Stimulated activated CD4-positive, alpha-beta T cell treated with anti-CD3 and anti-CD28 coated beads, Interleukin-4, amount 100 ng/mL, for 1 hour (primary cell): Measurements from ENCODE around the gene ANKRD2.
"Not testable (repeated sequence)": the region's sequence is repeated elsewhere in the genome, so short reads cannot be mapped to it uniquely, and the experiment has no call there.

Experiments used
- DNase-seq: peaks from one replicate; pipeline ENCODE4 v3.0.0-alpha.2; 2020

ANKRD2 gene

GRCh38 chr10:97574374-97575126 is 2.0 kb downstream of the ANKRD2 start:
- DNase-seq = no peak

GRCh38 chr10:97575127-97575668 is 2.6 kb downstream of the ANKRD2 start:
- DNase-seq = no peak

GRCh38 chr10:97576487-97576886 is 3.9 kb downstream of the ANKRD2 start:
- DNase-seq = not testable (repeated sequence)

GRCh38 chr10:97577701-97578100 is 5.1 kb downstream of the ANKRD2 start:
- DNase-seq = no peak

GRCh38 chr10:97578171-97578844 is 5.7 kb downstream of the ANKRD2 start:
- DNase-seq = no peak

GRCh38 chr10:97580421-97581367 is 8.1 kb downstream of the ANKRD2 start:
- no peak for DNase-seq

GRCh38 chr10:97582169-97582568 is 9.6 kb downstream of the ANKRD2 start:
- DNase-seq = no peak

- DNase-seq = no peak
Observed at GRCh38 chr10:97583476-97583875, 10.9 kb downstream of the ANKRD2 start.

- no peak for DNase-seq
Observed at GRCh38 chr10:97584060-97584797, 11.7 kb downstream of the ANKRD2 start, which contains the start of gene HOGA1. Gene HOGA1, plus strand, starts transcription at chr10:97584389. Its CDS starts 315 bp downstream, at chr10:97584704.

- no peak for DNase-seq
Observed at GRCh38 chr10:97584798-97585438, 12.3 kb downstream of the ANKRD2 start.

GRCh38 chr10:97585439-97585811 is 12.8 kb downstream of the ANKRD2 start:
- DNase-seq = no peak

GRCh38 chr10:97587183-97587582 is 14.6 kb downstream of the ANKRD2 start:
- DNase-seq = no peak

GRCh38 chr10:97589479-97589878 is 16.9 kb downstream of the ANKRD2 start, which contains the start of gene C10orf62:
Gene C10orf62, plus strand, starts transcription at chr10:97589721. Its CDS starts 177 bp downstream, at chr10:97589898.
- no peak for DNase-seq

GRCh38 chr10:97590082-97590747 is 17.6 kb downstream of the ANKRD2 start:
- DNase-seq = no peak

- DNase-seq = no peak
Observed at GRCh38 chr10:97590748-97591495, 18.3 kb downstream of the ANKRD2 start.

GRCh38 chr10:97593421-97593820 is 20.8 kb downstream of the ANKRD2 start:
- DNase-seq = no peak

GRCh38 chr10:97596101-97597082 is 23.8 kb downstream of the ANKRD2 start:
- no peak for DNase-seq

- DNase-seq = no peak
Observed at GRCh38 chr10:97597778-97598177, 25.2 kb downstream of the ANKRD2 start.
